GM19324 (cell line): ENCODE measurements around the gene IL6ST.
"Not testable (repeated sequence)": the region's sequence is repeated elsewhere in the genome, so short reads cannot be mapped to it uniquely, and the experiment has no call there.

Experiments used
- ATAC-seq: cut with Tn5 transposase; IDR thresholded peaks from one replicate; pipeline ENCODE4 v1.9.1; 2021; ENCODE audit warnings: mild to moderate bottlenecking, moderate library complexity; ENCODE audit not compliant: unreplicated experiment, low FRiP score

Gene IL6ST

DNA sequence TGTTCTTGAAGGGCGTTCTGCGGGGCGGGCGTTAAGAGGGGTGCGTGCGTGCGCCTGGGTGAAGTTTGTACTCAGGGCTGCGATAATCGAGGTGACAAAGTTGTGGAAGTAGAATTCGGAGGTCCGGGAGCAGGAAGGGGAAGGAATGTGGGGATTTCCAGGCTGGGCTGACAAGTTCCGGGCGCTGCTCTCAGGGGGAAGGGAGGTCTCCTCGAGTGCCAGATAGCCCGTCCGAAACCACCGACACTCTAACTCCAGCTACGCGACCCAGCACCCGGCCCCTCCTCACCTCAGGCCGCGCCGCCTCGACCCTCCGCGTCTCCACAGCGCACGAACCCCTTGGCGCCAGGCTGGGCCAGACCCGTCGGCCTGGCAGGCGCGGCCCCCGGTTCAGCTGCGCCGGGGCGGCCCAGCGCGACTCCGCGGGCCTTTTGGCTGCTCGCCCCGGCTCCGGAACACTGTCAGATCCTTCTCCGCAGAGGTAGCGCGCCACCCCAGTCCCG lies at the start of gene IL6ST:
TSS of gene IL6ST (minus strand) at position 469 of the 503 bp plus-strand sequence. CDS start 18,685 bp downstream, outside the sequence.
- ATAC-seq, result peak; percentile 45

GRCh38 chr5:56039985-56040384 lies 45.2 kb upstream of the IL6ST start:
- no peak for ATAC-seq

- not testable (repeated sequence) for ATAC-seq
Measured at GRCh38 chr5:56038206-56038605, 43.4 kb upstream of the IL6ST start.

DNA sequence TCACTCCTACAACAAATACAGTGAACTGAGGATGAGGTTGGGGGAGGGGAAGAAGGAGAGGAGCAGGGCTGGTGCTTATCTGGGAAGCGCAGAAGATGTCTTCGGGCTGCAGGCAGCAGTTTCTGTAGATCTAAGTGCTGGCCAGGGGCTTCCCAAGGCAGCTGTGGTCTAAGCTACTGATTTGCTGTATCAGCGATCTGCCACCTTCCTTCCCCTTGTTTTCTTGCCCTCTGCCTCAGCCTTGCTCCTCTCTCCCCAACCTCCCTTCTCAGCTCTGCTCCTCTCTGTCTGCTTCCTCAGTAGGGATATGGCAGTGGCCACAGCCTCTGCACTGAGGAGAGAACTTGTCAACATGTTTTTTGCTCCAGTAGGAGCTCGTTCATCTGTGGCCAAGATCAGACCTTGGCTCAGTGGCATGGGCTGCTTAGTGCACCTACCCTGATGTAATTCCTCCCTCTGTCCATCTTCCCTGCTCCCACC lies 42.8 kb upstream of the IL6ST start:
- no peak for ATAC-seq

DNA sequence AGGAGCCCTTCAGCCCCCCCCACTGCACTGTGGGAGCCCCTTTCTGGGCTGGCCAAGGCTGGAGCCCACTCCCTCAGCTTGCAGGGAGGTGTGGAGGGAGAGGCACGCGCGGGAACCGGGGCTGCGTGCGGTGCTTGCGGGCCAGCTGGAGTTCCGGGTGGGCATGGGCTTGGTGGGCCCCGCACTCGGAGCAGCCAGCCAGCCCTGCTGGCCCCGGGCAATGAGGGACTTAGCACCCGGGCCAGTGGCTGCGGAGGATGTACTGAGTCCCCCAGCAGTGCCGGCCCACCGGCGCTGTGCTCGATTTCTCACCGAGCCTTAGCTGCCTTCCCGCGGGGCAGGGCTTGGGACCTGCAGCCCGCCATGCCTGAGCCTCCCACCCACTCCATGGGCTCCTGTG lies 40.6 kb upstream of the IL6ST start:
- not testable (repeated sequence) for ATAC-seq

DNA sequence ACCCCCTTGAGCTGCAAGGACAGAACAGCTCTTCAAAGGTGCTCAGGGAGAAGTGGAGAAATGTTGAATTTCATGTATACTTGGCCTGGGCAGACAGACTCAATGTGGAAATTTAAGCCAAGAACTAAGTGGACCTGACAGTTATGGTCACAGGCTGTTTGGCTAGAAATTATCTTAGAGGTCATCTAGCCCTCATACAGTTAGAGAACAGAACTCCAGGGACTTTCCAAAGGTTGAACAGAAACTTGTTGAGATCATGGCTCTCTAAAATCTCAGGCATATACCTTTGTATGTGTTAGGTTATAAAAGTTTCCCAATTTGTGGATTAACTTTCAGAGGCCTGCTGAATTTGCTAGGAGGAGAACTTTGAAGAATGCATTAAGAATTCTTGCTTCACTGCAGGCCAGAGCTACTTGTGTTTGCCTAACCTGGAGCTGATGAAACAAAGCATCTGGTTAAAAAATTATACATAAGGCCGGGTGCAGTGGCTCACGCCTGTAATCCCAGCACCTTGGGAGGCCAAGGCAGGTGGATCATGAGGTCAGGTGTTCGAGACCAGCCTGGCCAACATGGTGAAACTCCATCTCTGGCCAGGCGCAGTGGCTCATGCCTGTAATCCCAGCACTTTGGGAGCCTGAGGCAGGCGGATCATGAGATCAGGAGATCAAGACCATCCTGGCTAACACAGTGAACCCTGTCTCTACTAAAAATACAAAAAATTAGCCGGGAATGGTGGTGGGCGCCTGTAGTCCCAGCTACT lies 35.3 kb upstream of the IL6ST start:
- not testable (repeated sequence) for ATAC-seq

DNA sequence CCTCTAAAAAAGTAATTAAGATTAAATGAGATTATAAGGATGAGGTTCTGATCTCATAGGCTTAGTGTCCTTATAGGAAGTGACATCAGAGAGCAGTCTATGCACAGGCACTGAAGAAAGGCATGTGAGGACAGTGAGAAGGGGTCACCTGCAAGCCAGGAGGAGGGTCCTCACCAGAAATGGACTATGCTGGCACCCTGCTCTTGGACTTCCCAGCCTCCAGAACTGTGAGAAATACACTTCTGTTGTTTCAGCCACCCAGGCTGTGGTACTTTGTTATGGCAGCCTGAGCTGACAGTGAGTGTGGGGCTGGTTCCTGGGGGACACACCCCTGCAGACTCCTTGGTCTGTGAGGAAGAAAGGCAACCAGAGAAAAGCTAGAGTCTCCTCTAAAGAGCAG lies 34.7 kb upstream of the IL6ST start:
- ATAC-seq, result no peak

DNA sequence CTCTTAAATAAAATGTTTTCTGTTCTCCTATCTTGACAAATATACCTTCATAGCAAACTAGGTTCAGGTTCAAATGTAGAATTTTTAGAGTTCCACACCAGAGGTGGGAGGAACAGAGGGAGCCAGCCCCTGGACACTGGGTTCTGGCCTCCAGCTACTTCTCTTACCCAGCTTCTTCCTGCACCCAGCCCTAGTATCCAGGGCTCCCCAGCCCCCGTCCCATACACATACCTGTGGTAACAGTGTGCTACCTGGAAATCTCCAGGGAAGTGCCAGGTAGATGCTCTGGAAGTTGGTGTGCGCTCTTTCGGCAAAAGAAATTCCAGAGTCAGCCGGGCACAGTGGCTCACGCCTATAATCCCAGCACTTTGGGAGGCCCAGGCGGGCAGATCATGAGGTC lies 33.9 kb upstream of the IL6ST start:
- ATAC-seq, result no peak

DNA sequence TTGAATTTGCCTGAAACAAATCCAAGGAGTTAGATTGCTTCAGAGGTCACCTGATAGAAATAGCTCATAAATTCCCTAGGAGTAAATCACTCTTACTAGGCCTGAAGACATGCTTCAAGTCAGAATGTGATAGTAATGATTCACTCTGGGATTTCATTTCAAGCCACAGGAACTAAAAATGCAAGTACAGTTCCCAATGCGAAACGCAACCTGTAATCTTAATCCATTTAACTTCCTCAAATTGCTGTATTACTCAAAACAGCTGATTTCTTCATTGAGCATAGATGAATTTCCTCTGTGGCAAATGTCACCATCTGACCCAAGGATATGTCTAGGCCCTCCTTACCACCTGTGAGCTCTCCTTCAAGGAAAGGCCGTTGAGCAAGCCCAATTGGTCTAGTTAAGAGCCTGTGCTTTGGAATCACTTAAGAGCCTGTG lies 32.1 kb upstream of the IL6ST start:
- ATAC-seq, result no peak

DNA sequence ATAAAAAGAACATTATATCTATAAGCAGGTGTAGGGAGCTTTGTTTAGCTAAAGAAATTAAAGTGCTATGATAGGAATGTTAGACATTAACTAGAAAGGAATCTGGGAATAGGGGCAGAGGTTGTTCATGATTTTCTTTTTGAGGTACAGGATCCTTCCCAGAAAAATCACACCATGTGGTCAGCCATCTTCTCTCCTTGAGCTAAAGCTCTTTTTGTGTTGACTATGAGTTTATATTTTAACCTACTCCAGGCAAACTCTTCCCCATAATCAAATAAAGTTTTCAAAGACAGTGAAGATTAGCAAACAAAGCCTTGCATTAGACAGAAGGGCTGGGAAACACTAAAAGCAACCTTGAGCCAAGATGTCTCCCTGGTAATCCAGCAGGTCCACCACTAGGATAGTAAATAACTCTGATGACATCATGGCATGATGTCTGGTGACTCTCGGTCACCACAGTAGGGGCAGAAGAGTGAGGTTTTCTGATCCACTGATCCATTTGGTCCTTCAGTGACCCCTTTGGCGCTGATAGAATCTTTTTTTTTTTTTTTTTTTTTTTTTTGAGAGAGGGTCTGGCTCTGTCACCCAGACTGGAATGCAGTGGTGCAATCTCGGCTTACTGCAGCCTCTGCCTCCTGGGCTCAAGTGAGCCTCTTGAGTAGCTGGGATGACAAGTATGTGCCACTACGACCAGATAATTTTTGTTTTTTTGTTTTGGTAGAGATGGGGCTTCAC lies 30.6 kb upstream of the IL6ST start:
- no peak for ATAC-seq

DNA sequence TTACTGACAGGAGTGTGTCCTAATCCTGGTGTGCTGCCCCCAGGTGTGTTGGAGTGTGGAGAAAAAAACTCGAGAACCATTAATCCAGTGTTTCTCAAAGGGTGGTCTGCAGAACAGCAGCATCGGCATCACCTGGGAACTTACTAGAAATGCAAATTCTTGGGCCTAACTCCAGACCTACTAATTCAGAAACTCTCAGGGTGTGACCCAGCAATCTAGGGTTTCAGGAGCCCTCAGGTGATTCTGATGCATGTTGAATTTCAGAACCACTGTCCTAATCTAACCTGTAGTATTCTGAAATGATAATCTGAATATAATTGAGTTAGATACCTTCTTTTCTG lies 30.0 kb upstream of the IL6ST start:
- no peak for ATAC-seq

GRCh38 chr5:56023296-56023695 lies 28.5 kb upstream of the IL6ST start:
- no peak for ATAC-seq

- no peak for ATAC-seq
Measured at GRCh38 chr5:56019306-56020272, 24.8 kb upstream of the IL6ST start.

GRCh38 chr5:56018832-56019231 lies 24.1 kb upstream of the IL6ST start:
- no peak for ATAC-seq

GRCh38 chr5:56014701-56015100 lies 19.9 kb upstream of the IL6ST start:
- ATAC-seq, result not testable (repeated sequence)

- ATAC-seq, result not testable (repeated sequence)
Measured at GRCh38 chr5:56013939-56014338, 19.2 kb upstream of the IL6ST start.

- ATAC-seq, result no peak
Measured at GRCh38 chr5:56012281-56012963, 17.7 kb upstream of the IL6ST start.

- ATAC-seq, result no peak
Measured at GRCh38 chr5:56011835-56012234, 17.1 kb upstream of the IL6ST start.

- ATAC-seq, result no peak
Measured at GRCh38 chr5:56010431-56010830, 15.7 kb upstream of the IL6ST start.

- ATAC-seq, result no peak
Measured at GRCh38 chr5:56006600-56006999, 11.8 kb upstream of the IL6ST start.
